ENCODE results near the gene XCL1. TPM values are rescaled to one million over a fixed set of nuclear protein-coding genes. Genes with fewer than 3 reads are reported as not detected.
A peak's percentile ranks its signal among the peaks of the same experiment; 100 is the strongest.

XCL1 gene
- total RNA-seq, 1 donor from 2014 or later = not detected

- FAIRE-seq (peak; percentile 7), DNase-seq (ENCODE audit: low read depth) (no peak)
- no peaks in the 10 kb centered on the region for H3K27me3 ChIP-seq (ENCODE audit: control insufficient read depth, insufficient read depth, low read length)
- TF ChIP-seq CTCF (IDR thresholded peaks at IDR 0.05; ENCODE audit: insufficient read depth, low read length, severe bottlenecking) = no peak
- no peak overlapping the region for H3K4me3 ChIP-seq (ENCODE audit: low read depth, low read length)
- H3K36me3 ChIP-seq (ENCODE audit: control insufficient read depth, insufficient read depth, low read length) = no peaks in the 10 kb centered on the region
These were observed 21.6 kb upstream of the XCL1 start for GRCh38 chr1:168554603-168555483.

- peak; percentile 47 for FAIRE-seq
- Histone ChIP-seq H3K4me3 (ENCODE audit: low read depth, low read length) (no peak overlapping the region), H3K36me3 (ENCODE audit: control insufficient read depth, insufficient read depth, low read length) (no peaks in the 10 kb centered on the region), H3K27me3 (ENCODE audit: control insufficient read depth, insufficient read depth, low read length) (no peaks in the 10 kb centered on the region)
- TF ChIP-seq CTCF (IDR thresholded peaks at IDR 0.05; ENCODE audit: insufficient read depth, low read length, severe bottlenecking) = no peak
- no peak for DNase-seq (ENCODE audit: low read depth)
These were observed 20.8 kb upstream of the XCL1 start for GRCh38 chr1:168555508-168556046.

GRCh38 chr1:168556647-168557046 is 19.8 kb upstream of the XCL1 start:
- no peaks in the 10 kb centered on the region for H3K27me3 ChIP-seq (ENCODE audit: control insufficient read depth, insufficient read depth, low read length)
- H3K36me3 ChIP-seq (ENCODE audit: control insufficient read depth, insufficient read depth, low read length) = no peaks in the 10 kb centered on the region
- TF ChIP-seq CTCF (IDR thresholded peaks at IDR 0.05; ENCODE audit: insufficient read depth, low read length, severe bottlenecking) = no peak
- H3K4me3 ChIP-seq (ENCODE audit: low read depth, low read length) = no peak overlapping the region
- FAIRE-seq (no peak), DNase-seq (ENCODE audit: low read depth) (no peak)

- no peaks in the 10 kb centered on the region for H3K36me3 ChIP-seq (ENCODE audit: control insufficient read depth, insufficient read depth, low read length)
- FAIRE-seq (no peak), DNase-seq (ENCODE audit: low read depth) (no peak)
- TF ChIP-seq CTCF (IDR thresholded peaks at IDR 0.05; ENCODE audit: insufficient read depth, low read length, severe bottlenecking) = no peak
- no peaks in the 10 kb centered on the region for H3K27me3 ChIP-seq (ENCODE audit: control insufficient read depth, insufficient read depth, low read length)
- H3K4me3 ChIP-seq (ENCODE audit: low read depth, low read length) = no peak overlapping the region
These were observed 16.0 kb upstream of the XCL1 start for GRCh38 chr1:168560370-168560769.

GRCh38 chr1:168561989-168562388 is 14.4 kb upstream of the XCL1 start:
- Histone ChIP-seq H3K4me3 (ENCODE audit: low read depth, low read length) (no peak overlapping the region), H3K36me3 (ENCODE audit: control insufficient read depth, insufficient read depth, low read length) (no peaks in the 10 kb centered on the region), H3K27me3 (ENCODE audit: control insufficient read depth, insufficient read depth, low read length) (no peaks in the 10 kb centered on the region)
- no peak for FAIRE-seq
- DNase-seq (ENCODE audit: low read depth) = no peak
- no peak for TF ChIP-seq CTCF (IDR thresholded peaks at IDR 0.05; ENCODE audit: insufficient read depth, low read length, severe bottlenecking)
